Effector memory CD4-positive, alpha-beta T cell (primary cell): ENCODE data around the gene SH3BP2.

Experiments used
- DNase-seq, 3 donors: peaks; one replicate each; pipeline ENCODE4 v3.0.0-alpha.2; 2020
- H3K27ac ChIP-seq: 2 replicates; pipeline ENCODE4 v1.7.0; 2013; ENCODE audit warnings: mild to moderate bottlenecking, low read length, moderate library complexity; ENCODE audit not compliant: insufficient read depth, poor library complexity, severe bottlenecking
- H3K27me3 ChIP-seq: replicated peaks from 2 replicates; pipeline ENCODE4 v1.7.0; 2013; ENCODE audit warnings: mild to moderate bottlenecking, low read length; ENCODE audit not compliant: insufficient read depth, control insufficient read depth, poor library complexity, severe bottlenecking
- H3K36me3 ChIP-seq: 2 replicates; pipeline ENCODE4 v1.7.0; 2013; ENCODE audit warnings: mild to moderate bottlenecking, low read length, moderate library complexity; ENCODE audit not compliant: control insufficient read depth, insufficient read depth
- H3K4me1 ChIP-seq: 2 replicates; pipeline ENCODE4 v1.7.0; 2013; ENCODE audit warnings: low read length, mild to moderate bottlenecking; ENCODE audit not compliant: control insufficient read depth, insufficient read depth, poor library complexity, severe bottlenecking
- H3K4me3 ChIP-seq: 2 replicates; pipeline ENCODE4 v1.7.0; 2013; ENCODE audit warnings: low read length, low read depth, mild to moderate bottlenecking; ENCODE audit not compliant: insufficient read depth, poor library complexity, severe bottlenecking
- H3K9me3 ChIP-seq: 2 replicates; pipeline ENCODE4 v1.7.0; 2013; ENCODE audit warnings: mild to moderate bottlenecking, low read length, moderate library complexity; ENCODE audit not compliant: control insufficient read depth

SH3BP2 gene

DNA sequence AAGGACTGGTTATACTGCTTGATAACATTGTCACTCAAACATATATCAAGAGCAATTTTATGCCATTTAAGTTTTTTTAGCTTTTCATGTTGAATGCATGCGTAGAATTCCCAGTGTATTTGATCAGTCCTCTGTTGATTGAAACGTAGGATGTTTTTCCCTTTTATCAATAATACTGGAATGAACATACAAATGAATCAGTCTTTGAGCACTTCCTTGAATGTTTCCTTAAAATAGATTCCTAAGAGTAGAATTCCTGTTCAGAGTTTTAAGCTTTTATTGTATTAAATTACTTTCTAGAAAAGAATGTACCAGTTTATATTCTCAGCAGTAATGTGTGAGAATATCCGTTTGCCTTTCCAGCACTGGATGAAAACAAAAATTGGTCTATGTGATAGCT lies 88.5 kb downstream of the SH3BP2 start:
- Histone ChIP-seq H3K36me3 (peaks cover 29% of the 10 kb centered on the region), H3K27me3 (no peaks in the 10 kb centered on the region), H3K4me1 (no peaks in the 10 kb centered on the region), H3K4me3 (no peak overlapping the region), H3K27ac (no peak overlapping the region), H3K9me3 (no peaks in the 10 kb centered on the region)
- no peak for DNase-seq

DNA sequence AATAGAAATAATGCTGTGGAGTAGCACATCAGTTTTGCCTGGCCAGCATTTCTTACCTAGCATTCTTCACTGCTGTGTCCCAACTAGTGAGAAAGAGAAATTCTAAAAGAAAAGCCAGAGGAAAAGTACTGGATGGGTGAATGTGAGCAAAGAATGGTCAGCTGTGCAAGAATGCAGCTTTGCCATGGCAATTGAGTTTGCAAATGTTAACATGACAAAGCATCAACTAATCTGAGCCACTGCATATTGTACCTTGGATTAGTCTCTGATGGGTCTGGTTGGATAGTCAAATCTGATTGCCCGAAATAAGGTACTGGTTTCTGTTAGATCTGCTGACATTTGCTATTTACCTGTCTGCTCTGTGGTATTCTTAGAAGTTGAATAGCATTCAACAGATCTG lies 89.5 kb downstream of the SH3BP2 start:
- H3K36me3 ChIP-seq: peaks cover 29% of the 10 kb centered on the region
- H3K4me3 ChIP-seq: no peak overlapping the region
- no peak for DNase-seq
- H3K27ac ChIP-seq: no peak overlapping the region
- H3K27me3 ChIP-seq: no peaks in the 10 kb centered on the region
- H3K4me1 ChIP-seq: no peaks in the 10 kb centered on the region
- no peaks in the 10 kb centered on the region for H3K9me3 ChIP-seq

DNA sequence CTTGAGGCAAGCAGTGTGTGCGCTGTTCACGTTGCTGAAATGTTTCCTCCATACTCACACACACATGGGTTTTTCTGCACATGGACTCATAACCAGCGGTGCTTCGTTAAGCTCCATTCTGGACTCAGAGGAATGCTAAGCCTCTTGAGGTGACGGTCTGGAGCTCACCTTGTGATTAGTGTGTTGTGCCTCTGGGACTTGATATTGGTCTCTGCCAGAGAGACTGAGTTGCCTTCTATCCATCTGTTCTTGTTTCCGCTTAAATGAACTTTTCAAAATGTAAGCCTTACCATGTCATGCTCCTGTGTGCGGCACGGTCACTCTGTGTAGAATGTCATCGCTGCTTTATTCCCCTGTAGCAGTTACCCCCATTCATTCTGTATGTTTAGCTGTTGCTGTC lies 93.3 kb downstream of the SH3BP2 start:
- Histone ChIP-seq H3K27ac (no peak overlapping the region), H3K4me3 (no peak overlapping the region), H3K27me3 (no peaks in the 10 kb centered on the region), H3K36me3 (peaks cover 30% of the 10 kb centered on the region), H3K4me1 (no peaks in the 10 kb centered on the region), H3K9me3 (no peaks in the 10 kb centered on the region)
- no peak for DNase-seq

DNA sequence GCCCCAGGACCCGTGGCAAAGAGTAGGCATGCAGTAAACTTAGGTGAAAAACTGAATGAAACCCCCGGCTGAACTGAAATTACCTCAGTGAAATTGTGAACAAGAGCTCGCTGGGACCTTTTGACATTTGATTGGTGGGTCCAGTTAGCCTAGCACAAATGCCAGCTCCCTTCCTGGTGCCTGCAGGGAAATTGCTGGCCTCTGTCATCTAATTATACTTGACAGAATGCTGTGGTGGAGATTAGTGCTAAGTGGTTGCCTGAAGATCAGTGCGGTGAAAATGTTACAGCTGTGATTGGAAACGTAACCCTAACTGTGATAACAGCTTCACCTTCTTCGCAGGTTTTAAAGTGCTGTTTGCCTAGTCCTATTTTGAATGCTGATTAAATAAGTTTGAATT lies 93.7 kb downstream of the SH3BP2 start:
- no peaks in the 10 kb centered on the region for H3K9me3 ChIP-seq
- peaks cover 29% of the 10 kb centered on the region for H3K36me3 ChIP-seq
- no peaks in the 10 kb centered on the region for H3K4me1 ChIP-seq
- H3K27ac ChIP-seq: no peak overlapping the region
- H3K27me3 ChIP-seq: no peaks in the 10 kb centered on the region
- DNase-seq: no peak
- H3K4me3 ChIP-seq: no peak overlapping the region

DNA sequence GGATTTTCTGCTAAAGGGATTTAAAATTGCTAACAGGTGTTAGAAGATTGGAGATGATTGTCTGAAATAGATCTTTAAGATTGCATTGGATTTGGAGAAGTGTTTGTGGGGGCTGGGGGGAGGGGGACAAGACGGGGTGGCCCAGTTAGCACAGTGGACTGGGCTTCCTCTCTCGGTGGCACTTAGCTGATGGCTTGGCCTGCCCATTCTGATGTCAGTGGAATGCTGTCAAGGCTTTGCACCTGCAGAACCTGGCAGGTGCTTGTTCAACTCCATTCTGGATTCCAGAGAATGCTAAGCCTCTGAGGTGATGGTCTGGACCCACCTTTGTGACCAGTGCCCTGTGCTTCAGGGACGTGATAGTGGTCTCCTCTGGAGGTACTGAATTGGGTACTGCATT lies 94.5 kb downstream of the SH3BP2 start:
- Histone ChIP-seq H3K4me1 (no peaks in the 10 kb centered on the region), H3K27me3 (no peaks in the 10 kb centered on the region), H3K36me3 (peaks cover 23% of the 10 kb centered on the region), H3K27ac (no peak overlapping the region), H3K4me3 (no peak overlapping the region), H3K9me3 (no peaks in the 10 kb centered on the region)
- no peak for DNase-seq

DNA sequence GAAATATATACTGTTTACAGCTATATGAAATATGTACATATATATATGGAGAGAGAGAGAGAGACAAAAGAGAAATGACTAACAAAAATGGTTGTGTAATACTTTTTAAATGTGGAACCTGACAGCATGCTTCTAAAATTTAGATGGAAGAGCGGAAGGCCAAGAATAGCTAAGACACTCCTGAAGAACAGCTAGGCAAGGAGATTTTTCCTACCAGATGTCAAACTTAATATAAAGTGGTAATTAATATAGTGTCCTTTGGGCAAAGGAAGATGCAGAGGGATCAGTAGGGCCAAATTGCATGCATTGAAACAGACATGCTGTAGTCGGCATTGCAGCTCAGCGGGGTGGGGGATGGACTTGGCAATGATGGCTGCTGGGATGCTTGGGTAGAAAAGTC lies 96.0 kb downstream of the SH3BP2 start:
- no peak overlapping the region for H3K27ac ChIP-seq
- no peaks in the 10 kb centered on the region for H3K4me1 ChIP-seq
- H3K4me3 ChIP-seq: no peak overlapping the region
- no peaks in the 10 kb centered on the region for H3K27me3 ChIP-seq
- H3K36me3 ChIP-seq: peaks cover 23% of the 10 kb centered on the region
- H3K9me3 ChIP-seq: no peaks in the 10 kb centered on the region
- no peak for DNase-seq
